MM.1S (cell line): ENCODE results near the gene RRP12.
"Not testable (repeated sequence)": the region's sequence is repeated elsewhere in the genome, so short reads cannot be mapped to it uniquely, and the experiment has no call there.

Source experiments
- DNase-seq: peaks from one replicate; pipeline ENCODE4 v3.0.0-alpha.2; 2015
- H2AFZ ChIP-seq: fragments of 300-600 bp; sonication (generic); 2 replicates; pipeline ENCODE4 v1.6.0; 2016; ENCODE audit warnings: antibody characterized with exemption, low read length
- H3F3A ChIP-seq: fragments of 300-600 bp; sonication (generic); 2 replicates; pipeline ENCODE4 v1.6.1; 2016; ENCODE audit warnings: mild to moderate bottlenecking, antibody characterized with exemption, low read length, moderate library complexity, mixed read lengths; ENCODE audit not compliant: insufficient read depth
- H3K27ac ChIP-seq: fragments of 300-600 bp; sonication (generic); 2 replicates; pipeline ENCODE4 v1.5.1; 2016; ENCODE audit warnings: mild to moderate bottlenecking, low read length
- H3K27me3 ChIP-seq: fragments of 300-600 bp; sonication (generic); replicated peaks from 2 replicates; pipeline ENCODE4 v1.6.0; 2016; ENCODE audit warnings: low read length; ENCODE audit not compliant: insufficient read depth
- H3K36me3 ChIP-seq: fragments of 300-600 bp; sonication (generic); replicated peaks from 2 replicates; pipeline ENCODE4 v1.6.1; 2016; ENCODE audit warnings: mild to moderate bottlenecking, low read length, mixed read lengths; ENCODE audit not compliant: insufficient read depth
- H3K4me1 ChIP-seq: fragments of 300-600 bp; sonication (generic); 2 replicates; pipeline ENCODE4 v1.6.1; 2016; ENCODE audit warnings: low read length, mixed read lengths
- H3K4me2 ChIP-seq: fragments of 300-600 bp; sonication (generic); 2 replicates; pipeline ENCODE4 v1.6.0; 2016; ENCODE audit warnings: low read depth, low read length
- H3K4me3 ChIP-seq: fragments of 300-600 bp; sonication (generic); 2 replicates; pipeline ENCODE4 v1.5.1; 2016; ENCODE audit warnings: low read length, mixed read lengths
- H3K79me2 ChIP-seq: fragments of 300-600 bp; sonication (generic); 2 replicates; pipeline ENCODE4 v1.6.1; 2016; ENCODE audit warnings: mixed run types, low read length, mixed read lengths
- H3K9ac ChIP-seq: fragments of 300-600 bp; sonication (generic); 2 replicates; pipeline ENCODE4 v1.6.1; 2016; ENCODE audit warnings: low read length, mixed read lengths
- H3K9me2 ChIP-seq: fragments of 300-600 bp; sonication (generic); replicated peaks from 2 replicates; pipeline ENCODE4 v1.6.1; 2016; ENCODE audit warnings: mild to moderate bottlenecking, low read length, mixed read lengths; ENCODE audit not compliant: insufficient read depth
- H3K9me3 ChIP-seq: fragments of 300-600 bp; sonication (generic); replicated peaks from 2 replicates; pipeline ENCODE4 v1.6.1; 2016; ENCODE audit warnings: mild to moderate bottlenecking, low read length, mixed read lengths; ENCODE audit not compliant: insufficient read depth
- H4K20me1 ChIP-seq: fragments of 300-600 bp; sonication (generic); 2 replicates; pipeline ENCODE4 v1.6.1; 2016; ENCODE audit warnings: mild to moderate bottlenecking, low read length, moderate library complexity, mixed read lengths; ENCODE audit not compliant: insufficient read depth
- EZH2 ChIP-seq: fragments of 300-600 bp; sonication (generic); optimal IDR thresholded peaks from 2 replicates; pipeline ENCODE3; 2017; ENCODE audit warnings: low read depth, mild to moderate bottlenecking, antibody characterized with exemption, low read length, mixed read lengths
- EZH2phosphoT487 ChIP-seq: fragments of 300-600 bp; sonication (generic); IDR thresholded peaks from 2 replicates; pipeline ENCODE4 v1.6.1; 2018; ENCODE audit warnings: antibody characterized with exemption, low read length
- TF ChIP-seq, protein P1 (sequence below): fragments of 300-600 bp; sonication (generic); IDR thresholded peaks from 2 replicates; pipeline ENCODE4 v1.5.1; 2016; ENCODE audit warnings: antibody characterized with exemption, low read length, mixed read lengths

The RRP12 gene

DNA sequence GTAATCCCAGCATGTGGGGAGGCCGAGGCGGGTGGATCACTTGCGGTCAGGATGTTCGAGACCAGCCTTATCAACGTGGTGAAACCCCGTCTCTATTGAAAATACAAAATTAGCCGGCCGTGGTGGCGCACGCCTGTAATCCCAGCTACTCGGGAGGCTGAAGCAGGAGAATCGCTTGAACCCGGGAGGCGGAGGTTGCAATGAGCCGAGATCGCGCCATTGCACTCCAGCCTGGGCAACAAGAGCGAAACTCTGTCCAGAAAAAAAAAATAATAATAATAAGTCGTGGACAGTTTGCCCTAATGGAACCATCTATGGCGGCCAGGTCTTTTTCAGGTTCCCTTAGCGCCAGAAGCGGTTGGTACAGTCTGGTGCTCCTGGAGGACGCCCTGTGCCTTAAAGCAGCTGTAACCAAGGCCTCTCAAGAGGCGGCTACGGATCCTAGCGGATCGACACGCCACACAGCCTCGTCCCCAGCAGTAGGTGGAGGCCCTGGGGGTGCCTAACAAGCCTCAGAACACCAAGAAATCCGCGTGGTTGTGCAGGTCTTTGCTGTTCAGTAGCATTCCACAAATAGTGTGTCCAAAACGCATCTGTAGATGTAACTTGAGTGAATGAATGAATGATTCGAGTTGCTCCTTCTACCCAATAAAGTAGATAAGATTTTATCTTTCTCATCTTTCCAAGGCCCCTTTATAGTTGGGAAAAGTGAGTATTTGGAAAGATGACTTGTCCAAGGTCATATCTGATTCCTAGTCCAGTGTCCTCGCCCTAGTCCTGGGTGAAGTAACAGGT is 25.8 kb upstream of the RRP12 start:
- H3K79me2 ChIP-seq: peaks cover 54% of the 10 kb centered on the region
- DNase-seq: peak; percentile 15

DNA sequence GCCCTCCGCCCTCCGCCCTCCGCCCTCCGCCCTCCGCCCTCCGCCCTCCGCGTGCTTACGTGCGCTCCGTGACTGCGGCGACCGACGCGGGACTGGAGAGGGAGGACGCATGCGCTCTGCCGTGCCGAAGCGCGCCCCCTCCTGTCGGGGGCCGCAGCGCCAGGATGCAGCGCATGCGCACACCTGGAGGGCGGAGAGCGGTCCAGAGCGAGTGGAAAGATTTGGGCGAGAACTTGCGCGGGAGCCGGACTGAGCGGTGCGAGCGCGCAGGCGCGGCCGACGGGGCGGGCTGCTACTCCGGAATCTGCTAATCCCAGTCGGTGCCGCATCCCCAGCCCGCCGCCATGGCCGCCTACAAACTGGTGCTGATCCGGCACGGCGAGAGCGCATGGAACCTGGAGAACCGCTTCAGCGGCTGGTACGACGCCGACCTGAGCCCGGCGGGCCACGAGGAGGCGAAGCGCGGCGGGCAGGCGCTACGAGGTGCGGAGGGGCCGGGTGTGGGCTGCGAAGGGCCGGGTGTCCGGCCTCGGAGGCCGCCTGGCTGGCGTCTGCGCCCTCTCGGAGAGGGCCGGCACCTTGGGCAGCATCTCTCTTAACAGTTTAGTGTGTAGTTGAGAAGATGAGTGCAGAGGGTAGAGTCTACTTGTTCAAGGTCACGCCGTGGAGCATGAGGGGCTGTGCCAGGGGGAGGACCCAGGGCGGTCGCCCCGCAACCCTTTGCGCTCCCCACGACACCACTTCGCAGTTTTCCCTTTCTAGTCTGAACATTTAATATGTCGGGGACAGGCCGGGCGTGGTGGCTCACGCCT is 25.0 kb upstream of the RRP12 start, which contains the start of gene PGAM1:
PGAM1 (plus strand) TSS at position 228 of the 812 bp plus-strand sequence; CDS start at position 345, 117 bp downstream.
- Histone ChIP-seq H4K20me1 (peaks cover 11% of the 10 kb centered on the region), H3K4me3 (peak within 1 kb of the TSS; percentile 93), H3K9me3 (no peaks in the 10 kb centered on the region), H3K9ac (peak within 1 kb of the TSS; percentile 89), H3K4me1 (peaks cover 14% of the 10 kb centered on the region), H3K27ac (peak within 1 kb of the TSS; percentile 71; the same call in 1 of the 2 replicates), H3K4me2 (peak within 1 kb of the TSS; percentile 91), H3K27me3 (no peaks in the 10 kb centered on the region), H2AFZ (peak within 1 kb of the TSS; percentile 83), H3K79me2 (peaks cover 50% of the 10 kb centered on the region), H3F3A (peaks cover 3% of the 10 kb centered on the region; the same call in 1 of the 2 replicates), H3K9me2 (no peaks in the 10 kb centered on the region), H3K36me3 (peaks cover 4% of the 10 kb centered on the region; the same call in 1 of the 2 replicates)
- TF ChIP-seq EZH2 (no peak), EZH2phosphoT487 (no peak)
- TF ChIP-seq, protein P1, sequence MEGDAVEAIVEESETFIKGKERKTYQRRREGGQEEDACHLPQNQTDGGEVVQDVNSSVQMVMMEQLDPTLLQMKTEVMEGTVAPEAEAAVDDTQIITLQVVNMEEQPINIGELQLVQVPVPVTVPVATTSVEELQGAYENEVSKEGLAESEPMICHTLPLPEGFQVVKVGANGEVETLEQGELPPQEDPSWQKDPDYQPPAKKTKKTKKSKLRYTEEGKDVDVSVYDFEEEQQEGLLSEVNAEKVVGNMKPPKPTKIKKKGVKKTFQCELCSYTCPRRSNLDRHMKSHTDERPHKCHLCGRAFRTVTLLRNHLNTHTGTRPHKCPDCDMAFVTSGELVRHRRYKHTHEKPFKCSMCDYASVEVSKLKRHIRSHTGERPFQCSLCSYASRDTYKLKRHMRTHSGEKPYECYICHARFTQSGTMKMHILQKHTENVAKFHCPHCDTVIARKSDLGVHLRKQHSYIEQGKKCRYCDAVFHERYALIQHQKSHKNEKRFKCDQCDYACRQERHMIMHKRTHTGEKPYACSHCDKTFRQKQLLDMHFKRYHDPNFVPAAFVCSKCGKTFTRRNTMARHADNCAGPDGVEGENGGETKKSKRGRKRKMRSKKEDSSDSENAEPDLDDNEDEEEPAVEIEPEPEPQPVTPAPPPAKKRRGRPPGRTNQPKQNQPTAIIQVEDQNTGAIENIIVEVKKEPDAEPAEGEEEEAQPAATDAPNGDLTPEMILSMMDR: peak; percentile 54
- peak; percentile 95 for DNase-seq

More for the DNA sequence above, 25.8 kb upstream of the RRP12 start:
- peaks cover 5% of the 10 kb centered on the region for H3F3A ChIP-seq
- peaks cover 11% of the 10 kb centered on the region for H4K20me1 ChIP-seq
- H3K4me2 ChIP-seq: peak overlapping the region; percentile 87
- peak overlapping the region; percentile 71; the same call in 1 of the 2 replicates for H3K27ac ChIP-seq
- TF ChIP-seq EZH2phosphoT487 (no peak), EZH2 (no peak)
- TF ChIP-seq, protein P1: no peak
- H3K4me1 ChIP-seq: peaks cover 14% of the 10 kb centered on the region
- peak overlapping the region; percentile 93 for H3K4me3 ChIP-seq
- H3K36me3 ChIP-seq: peaks cover 6% of the 10 kb centered on the region; the same call in 1 of the 2 replicates
- peak overlapping the region; percentile 89 for H3K9ac ChIP-seq
- no peaks in the 10 kb centered on the region for H3K9me3 ChIP-seq
- 0 out of 2 replicates have a peak overlapping the region, but pooled peaks have one; percentile 27 for H2AFZ ChIP-seq
- no peaks in the 10 kb centered on the region for H3K27me3 ChIP-seq
- no peaks in the 10 kb centered on the region for H3K9me2 ChIP-seq

DNA sequence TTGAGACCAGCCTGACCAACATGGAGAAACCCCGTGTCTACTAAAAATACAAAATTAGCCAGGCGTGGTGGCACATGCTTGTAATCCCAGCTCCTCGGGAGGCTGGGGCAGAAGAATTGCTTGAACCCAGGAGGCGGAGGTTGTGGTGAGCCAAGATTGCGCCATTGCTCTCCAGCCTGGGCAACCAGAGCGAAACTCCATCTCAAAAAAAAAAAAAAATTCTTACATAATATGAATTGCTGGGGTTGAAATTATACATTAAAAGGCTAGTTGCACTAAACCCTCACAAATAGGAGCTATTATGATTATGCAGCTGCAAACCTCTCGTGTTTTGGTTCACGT is 22.6 kb upstream of the RRP12 start:
- not testable (repeated sequence) for H3K9ac ChIP-seq, H4K20me1 ChIP-seq, H3K9me3 ChIP-seq, H3K27ac ChIP-seq, H3K9me2 ChIP-seq, H3K4me2 ChIP-seq, H3K27me3 ChIP-seq, H3F3A ChIP-seq, H2AFZ ChIP-seq, H3K36me3 ChIP-seq, H3K4me3 ChIP-seq, DNase-seq
- peaks cover 13% of the 10 kb centered on the region for H3K4me1 ChIP-seq
- peaks cover 27% of the 10 kb centered on the region for H3K79me2 ChIP-seq
